GM12801 (cell line): Measurements from ENCODE around the gene ZRSR2.

Source experiments
- TF ChIP-seq, protein P1 (sequence below): IDR thresholded peaks from one replicate; pipeline ENCODE4 v1.5.1; 2011; ENCODE audit warnings: control low read depth; ENCODE audit not compliant: insufficient read length; ENCODE audit errors: extremely low read depth

Gene ZRSR2

DNA sequence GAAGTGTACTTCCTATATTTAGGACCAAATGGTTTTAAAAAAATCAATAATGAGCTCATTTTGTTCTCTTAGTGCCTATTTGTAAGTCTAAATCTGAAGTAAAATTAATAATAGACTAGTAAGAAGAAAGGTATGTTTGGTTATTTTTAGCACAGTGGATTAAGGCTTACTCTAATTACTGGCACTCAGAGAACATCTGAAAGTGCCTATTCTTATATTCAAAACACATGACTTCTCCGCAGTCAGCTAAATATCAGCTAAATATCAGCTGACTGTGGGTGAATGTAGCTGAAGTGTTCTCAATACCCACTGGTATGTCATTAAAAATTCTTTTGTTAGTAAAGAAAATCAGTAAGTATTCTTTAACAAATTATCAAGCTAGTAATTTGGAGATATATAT is 58.3 kb downstream of the ZRSR2 start:
- TF ChIP-seq, protein P1, sequence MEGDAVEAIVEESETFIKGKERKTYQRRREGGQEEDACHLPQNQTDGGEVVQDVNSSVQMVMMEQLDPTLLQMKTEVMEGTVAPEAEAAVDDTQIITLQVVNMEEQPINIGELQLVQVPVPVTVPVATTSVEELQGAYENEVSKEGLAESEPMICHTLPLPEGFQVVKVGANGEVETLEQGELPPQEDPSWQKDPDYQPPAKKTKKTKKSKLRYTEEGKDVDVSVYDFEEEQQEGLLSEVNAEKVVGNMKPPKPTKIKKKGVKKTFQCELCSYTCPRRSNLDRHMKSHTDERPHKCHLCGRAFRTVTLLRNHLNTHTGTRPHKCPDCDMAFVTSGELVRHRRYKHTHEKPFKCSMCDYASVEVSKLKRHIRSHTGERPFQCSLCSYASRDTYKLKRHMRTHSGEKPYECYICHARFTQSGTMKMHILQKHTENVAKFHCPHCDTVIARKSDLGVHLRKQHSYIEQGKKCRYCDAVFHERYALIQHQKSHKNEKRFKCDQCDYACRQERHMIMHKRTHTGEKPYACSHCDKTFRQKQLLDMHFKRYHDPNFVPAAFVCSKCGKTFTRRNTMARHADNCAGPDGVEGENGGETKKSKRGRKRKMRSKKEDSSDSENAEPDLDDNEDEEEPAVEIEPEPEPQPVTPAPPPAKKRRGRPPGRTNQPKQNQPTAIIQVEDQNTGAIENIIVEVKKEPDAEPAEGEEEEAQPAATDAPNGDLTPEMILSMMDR, result no peak

DNA sequence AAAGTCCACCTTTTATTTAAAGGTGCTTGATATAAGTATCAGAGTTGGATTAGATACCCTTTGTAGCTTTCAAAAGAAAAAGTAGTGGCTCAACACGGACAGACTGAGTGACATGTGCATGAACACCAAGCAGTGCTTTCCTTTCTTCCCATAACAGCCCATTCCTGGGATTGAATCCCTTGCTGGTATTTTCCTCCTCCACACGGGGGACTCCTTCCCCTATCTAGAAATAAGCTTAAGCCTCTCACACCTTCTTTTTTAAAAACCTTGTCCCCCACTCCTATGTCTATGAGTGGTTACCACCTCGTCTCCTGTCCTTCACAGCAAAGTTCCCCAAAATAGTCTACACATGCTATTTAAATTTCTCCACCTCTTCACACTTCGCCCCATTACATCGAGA is 59.3 kb downstream of the ZRSR2 start:
- TF ChIP-seq, protein P1, result no peak

DNA sequence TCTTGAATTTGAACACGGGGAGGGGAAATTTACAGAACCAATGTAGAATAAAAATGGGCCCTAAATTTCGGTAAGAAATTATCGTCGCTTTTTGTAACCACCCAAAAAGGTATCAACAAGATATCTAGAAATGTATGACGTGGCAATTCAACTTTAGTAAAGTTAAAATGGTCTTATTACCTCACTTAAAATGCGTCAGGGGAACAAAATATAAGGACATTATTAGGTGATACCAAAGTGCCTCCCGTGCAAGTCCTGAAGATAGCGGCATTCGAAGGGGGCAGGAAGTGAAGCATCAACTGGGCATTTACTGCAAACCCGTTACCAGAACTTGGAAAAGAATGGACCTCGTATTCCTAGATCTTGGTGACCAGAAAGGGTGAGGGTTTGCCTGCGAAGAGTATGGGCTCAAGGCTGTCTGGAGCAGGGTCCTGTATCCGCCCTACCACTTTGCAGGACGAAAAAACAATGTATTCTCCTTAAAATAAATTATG is 63.3 kb downstream of the ZRSR2 start:
- TF ChIP-seq, protein P1, result no peak

DNA sequence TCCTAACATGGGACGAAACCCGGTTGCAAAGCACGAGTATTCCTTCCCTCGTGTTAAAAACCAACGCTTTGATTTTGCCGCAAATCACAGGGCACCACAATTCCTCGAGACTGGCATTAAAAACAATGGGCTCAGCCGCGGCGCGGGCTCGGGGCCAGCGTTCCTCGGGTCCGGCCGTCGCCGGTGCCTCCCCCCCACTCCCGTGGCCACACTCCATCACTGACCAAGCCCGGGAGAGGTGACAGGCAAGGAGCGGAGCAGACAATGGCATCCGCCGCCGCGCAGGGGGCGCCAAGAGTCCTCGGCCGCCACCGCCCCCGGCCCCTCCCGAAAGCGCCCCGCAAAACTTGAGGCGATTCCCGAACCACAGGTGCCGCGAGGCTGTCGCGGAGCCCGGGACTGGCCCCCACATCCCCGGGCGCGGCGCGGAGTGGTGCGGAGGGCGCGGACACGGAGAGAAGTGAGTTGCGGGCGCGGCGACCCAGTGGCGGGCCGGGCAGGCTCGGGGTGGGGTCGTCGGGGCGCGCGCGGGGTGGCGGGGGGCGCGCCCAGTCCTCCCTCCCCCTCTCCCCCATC is 63.9 kb downstream of the ZRSR2 start:
- TF ChIP-seq, protein P1, result no peak

DNA sequence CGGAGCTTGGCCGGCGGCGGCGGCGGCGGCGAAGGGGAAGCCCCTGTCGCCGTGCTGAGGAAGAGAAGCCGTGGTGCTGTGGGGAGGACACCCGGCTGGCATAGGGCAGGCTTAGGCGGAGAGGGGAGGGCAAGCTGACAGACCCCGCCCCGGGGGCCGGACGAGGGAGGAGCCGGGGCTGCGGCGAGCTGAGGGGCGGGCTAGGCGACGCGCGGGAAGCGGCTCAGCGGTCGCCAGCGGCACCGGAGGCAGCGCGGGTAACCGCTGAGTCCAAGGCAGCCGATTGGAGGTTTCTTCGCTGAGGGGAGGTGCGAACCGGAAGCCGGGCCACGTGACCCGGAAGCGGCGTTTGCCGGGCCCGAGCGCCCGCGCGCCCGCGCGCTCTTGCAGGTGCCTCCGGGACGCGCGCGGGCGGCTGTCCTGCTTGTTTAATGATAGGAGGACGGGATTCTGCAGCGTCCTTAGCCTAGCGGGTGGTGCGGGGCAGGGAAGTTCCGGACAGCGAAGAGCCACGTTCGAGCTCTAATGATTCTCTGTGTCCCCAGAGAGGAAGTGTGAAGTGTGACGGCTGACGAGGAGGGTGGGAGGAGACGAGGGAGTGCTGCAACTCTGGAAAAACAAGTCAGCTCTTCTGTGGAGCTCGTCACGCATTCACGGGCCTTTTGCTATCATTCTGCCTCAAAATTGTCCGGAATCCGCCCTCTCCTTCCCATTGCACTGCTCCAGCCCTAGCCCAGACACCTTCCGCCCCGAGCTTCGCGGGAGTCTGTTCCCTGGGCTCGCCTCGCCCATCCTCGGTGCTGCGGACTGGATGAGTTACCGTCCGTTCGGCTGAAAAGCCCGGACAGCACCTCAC is 64.7 kb downstream of the ZRSR2 start, which contains the start of gene AP1S2:
AP1S2 (minus strand) TSS at position 102 of the 856 bp plus-strand sequence. CDS start 2,289 bp downstream, outside the sequence.
- TF ChIP-seq, protein P1, result no peak

DNA sequence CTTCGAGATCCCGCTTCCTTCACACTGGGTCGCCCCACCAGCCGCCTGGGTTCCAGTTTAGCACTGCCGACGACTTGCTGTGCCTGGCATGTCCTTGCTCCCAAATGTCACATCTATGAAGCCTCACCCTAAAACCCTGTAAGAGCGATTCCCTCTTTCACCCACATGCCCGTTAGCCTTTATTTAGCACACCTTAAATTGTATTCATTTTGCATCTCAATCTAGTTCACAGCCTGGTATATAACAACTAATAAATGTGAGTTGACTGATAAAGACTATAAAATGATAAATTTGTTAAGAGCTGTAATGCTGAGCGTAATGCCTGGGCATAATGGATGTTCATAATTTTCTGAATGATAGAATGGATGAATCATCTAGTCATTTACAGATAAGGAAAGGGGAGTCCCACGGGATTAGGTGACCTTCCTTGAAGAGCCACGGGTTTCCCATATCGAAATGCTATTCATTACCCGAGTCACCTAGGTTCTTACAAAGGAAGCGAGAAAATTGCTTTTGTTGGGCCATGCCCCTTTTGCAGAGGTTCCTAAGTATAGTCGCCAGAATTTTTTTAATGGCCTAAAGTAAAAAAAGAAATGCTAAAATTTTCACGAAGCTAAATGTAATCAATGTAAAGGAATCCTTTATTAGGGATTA is 65.4 kb downstream of the ZRSR2 start:
- TF ChIP-seq, protein P1, result no peak

DNA sequence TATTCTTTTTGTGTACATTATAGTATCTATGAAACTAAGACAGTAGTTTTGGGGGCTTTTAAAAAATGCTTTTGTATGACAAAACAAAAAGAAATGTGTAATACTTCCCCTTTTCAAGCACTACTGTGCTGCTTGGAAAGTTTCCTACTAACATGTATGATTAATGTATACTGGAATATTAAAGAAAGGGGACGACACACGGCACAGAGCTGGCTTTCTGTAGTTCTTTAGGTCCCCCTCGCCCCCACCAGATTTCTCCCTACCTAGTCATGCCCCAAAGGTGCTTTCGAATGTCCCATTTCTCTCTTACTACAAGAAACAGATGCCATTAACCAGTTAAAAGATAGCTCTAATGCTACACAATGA is 65.9 kb downstream of the ZRSR2 start:
- TF ChIP-seq, protein P1, result no peak
